SKM-1 treated with dmso at 0.1 percent for 144 hours (cell line): ENCODE data around the gene SLC6A19.
A peak's percentile ranks its signal among the peaks of the same experiment; 100 is the strongest.

Source experiments
- DNase-seq: peaks from one replicate; lab custom pipeline; 2025; ENCODE audit not compliant: unreplicated experiment; lab: John Stamatoyannopoulos, UW

SLC6A19 gene

DNA sequence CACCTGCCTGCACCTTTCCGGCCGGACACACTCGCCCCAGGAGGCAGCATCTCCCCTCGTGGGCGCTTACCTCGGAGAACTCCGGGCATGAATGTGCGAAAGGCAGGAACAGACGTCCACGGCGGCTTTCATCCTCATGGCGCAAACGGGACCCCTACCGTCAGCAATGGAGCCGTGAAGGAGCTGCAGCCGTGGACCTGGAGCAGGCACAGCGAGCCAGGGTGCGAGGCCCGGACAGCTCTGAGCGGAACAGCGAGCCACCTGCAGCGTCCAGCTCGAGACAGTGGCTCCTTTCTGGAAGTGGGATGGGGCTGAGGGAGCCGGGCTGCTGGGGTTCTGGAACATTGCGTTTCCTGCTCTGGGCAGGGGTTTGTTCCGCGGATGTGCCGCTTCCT, 7.8 kb upstream of the SLC6A19 start:
- DNase-seq = no peak

DNA sequence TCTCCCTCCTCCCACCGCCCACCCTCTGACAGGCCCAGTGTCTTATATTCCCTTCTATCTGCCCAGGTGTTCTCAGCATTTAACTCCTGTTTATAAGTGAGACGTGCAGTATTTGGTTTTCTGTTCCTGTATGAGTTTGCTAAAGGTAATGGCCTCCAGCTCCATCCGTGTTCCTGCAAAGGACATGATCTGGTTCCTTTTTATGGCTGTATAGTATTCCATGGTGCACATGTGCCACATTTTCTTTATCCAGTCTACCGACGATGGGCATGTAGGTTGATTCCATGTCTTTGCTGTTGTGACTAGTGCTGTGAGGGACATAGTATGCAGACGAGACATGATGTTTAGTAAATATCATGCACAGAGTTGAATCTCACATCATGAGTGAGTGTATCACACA, 7.0 kb upstream of the SLC6A19 start:
- DNase-seq = no peak

DNA sequence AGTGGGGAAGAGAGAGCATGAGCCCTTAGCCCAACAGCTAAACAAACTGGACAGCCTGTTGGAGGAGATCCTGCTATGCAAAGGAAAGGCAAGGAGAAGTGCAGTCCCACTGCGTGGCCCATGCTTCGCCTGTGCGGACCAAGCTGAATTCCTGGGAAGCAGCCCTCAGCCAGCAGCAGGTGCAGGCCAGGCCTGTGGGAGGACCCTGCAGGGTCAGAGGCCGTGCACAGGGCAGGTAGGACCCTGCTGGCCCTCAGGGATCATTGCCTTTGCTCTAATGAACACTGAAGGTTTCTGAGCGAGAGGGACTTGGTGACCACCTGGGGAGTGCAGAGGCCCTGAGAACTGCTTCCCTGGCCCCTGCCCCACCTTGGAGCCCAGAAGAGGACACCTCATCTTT, 6.0 kb upstream of the SLC6A19 start:
- no peak for DNase-seq

DNA sequence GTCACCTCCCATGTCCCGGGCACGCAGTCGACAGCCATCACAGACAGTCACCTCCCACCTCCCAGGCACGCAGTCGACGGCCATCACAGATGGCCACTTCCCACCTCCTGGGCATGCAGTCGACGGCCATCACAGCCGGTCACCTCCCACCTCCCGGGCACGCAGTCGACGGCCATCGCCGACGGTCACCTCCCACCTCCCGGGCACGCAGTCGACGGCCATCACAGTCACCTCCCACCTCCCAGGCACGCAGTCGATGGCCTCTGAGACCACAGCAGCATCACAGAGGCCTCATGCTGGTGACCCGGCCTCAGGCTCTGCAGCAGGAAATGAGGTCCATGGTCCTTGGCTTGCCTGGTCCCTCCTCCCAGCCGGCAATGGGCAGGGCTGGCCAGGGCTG, 5.5 kb upstream of the SLC6A19 start:
- no peak for DNase-seq

DNA sequence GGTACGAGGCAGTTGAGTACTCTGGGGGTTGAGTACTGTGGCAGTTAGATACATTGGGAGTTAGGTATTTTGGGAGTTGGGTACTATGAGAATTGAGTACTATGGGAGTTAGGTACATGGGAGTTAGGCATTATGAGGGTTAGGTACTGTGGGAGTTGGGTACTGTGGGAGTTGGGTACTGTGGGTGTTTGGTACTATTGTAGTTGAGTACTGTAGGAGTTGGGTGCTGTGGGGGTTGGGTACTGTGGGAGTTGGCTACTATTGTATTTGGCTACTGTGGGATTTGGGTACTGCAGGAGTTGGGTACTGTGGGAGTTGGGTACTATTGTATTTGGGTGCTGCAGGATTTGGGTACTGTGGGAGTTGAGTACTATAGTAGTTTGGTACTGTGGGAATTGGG, 4.8 kb upstream of the SLC6A19 start:
- no peak for DNase-seq

DNA sequence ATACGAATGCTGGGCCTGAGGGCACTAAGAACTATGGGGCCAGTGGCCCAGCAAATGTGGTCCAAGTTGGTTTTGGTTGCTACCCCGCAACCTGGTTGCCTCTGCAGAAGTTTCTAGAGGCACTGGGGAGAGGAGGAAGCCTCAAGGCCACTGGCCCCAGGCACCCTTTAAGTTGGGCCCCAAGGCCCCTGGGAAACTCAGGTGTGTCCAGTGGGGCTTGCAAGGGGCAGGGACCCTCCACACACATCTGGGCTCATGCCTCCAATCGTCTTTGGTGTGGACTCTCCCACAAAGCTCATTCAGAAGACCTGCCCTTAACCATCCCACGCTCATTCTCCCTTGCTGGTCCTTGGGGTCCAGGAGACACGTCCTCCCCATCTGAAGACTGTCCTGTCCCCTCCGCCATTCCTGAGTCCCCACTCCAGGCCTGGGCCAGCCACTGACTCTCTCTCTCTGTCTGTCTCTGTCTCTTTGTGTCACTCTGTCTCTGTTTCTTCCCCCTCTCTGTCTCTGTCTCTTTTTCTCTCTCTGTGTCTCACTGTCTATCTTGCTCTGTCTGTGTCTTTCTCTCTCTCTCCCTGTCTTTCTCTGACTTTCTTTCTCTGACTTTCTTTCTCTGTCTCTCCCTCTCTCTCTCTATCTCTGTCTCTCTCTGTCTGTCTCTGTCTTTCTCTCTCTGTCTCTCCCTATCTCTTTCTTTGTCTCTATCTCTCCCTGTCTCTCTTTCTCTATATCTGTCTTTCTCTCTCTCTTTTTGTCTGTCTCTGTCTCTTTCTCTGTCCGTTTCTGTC, 3.3 kb upstream of the SLC6A19 start:
- DNase-seq = no peak

DNA sequence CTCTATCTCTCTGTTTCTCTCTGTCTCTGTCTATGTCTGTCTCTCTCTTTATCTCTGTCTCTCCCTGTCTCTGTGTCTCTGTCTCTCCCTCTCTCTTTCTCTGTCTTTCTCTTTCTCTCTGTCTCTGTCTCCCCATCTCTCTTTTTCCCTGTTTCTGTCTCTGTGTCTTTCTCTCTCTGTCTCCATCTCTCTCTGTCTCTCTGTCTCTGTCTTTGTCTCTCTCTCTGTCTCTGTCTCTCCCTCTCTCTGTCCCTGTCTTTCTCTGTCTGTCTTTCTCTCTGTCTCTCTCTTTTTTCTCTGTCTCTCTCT, 2.1 kb upstream of the SLC6A19 start:
- DNase-seq = no peak

DNA sequence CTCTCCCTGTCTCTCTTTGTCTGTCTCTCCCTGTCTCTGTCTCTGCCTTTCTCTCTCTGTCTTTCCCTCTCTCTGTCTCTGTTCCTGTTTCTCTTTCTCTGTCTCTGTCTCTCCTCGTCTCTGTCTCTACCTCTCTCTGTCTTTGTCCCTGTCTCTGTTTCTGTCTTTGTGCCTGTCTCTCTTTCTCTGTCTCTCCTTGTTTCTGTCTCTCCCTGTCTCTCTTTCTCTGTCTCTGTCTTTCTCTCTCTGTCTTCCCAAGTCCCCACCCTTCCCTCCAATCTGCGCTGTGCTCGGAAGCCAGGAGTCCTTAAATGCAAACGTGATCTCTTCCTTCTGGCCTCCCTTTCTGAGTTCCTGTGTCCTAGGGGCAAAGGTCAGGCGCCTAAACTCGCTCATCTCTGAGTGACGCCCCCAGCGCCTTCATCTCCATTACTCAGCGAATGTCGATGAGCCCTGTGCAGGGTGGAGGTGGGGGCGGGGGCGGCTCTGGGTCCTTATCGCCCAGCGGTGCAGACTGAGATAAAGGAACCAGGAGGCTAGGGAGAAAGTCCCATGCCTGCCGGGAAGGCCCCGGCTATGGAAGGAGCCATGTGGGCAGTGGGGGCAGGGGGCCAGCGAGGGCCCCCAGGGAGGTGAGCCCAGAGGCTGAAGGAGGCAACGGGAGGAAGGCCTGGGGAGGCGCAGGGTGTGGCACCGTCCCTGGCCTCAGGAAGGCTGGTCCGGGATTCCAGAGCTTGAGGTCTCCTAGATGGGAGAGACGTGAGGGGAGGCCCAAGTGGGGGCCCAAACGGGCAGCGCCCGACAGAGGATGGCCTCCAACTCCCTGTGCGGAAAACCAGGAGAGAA, 1.5 kb upstream of the SLC6A19 start:
- DNase-seq = no peak

DNA sequence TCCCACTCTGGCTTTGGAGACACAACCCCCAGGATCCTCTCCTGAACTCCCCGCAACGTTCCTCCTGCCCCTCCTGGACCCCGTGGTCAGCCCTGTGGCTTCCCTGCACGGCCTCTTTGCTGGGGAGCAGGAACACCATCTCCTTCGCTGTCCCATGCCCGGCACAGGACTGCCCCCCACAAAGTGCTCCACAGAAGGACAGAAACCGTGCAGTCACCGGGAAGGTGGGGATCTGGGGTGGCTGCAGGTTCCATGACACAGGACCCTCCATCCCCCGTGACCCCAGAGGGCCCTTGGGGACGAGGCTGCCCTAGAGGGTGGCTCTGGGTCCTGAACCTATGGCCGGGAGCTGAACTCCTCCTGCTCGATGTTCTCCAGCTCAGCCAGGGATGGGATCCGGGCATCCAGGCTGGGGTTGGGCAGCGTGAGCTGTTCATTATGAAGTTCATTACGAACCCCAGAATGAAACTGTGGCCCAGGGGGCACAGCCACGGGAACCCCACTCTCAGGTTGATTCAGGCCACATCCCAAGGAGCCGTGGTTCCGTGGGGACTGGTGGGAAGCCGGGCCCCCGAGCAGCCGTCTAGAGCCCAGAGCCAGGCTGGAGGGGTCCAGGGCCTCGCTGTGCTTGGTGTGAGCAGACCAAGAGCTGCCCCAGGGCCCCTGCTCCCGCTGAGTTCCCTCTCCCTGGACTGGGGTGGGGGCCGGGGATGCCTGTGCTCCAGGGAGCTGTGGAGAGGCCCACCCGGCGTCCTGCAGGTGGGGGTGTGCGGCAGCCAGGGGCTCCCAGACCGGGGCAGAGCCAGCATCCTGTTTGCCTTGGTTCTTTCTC, 684 bp upstream of the SLC6A19 start:
- DNase-seq = no peak

DNA sequence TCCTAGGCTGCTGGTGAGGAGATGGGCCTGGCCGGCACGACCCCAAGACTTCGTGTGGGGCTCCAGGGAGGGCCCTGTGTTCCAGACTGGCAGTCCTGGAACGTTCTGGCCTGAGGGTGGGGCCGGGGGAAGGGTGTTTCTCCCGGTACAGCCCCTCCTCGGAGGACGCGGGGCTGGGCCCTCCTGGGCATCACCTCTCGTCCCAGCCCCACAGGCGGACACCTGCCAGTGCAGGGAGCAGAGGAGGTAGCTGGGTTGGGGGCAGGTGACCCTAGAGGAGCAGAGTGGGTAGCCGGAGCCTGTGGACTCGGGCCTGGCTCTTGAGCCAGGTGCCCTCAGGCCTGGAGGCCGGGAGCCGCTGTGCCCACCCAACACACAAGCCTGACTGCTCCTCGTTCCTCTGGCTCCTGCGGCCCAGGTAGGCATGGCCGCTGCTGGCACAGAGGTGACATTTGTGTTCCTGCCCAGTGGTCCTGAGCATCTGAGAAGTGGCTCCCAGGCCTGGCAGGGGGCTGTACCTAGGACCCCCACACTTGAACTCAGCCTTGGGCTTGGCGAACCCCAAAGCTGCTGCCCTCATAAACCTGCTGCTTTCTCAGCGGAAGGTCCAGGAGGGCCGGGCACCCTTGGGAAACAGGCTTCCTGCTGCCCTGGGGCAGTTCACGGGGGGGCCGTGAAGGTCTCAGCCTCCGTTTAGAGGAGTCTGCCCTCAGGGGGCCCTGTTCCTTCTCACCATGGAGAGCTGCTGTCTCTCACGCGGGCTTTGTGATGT, 817 bp downstream of the SLC6A19 start:
- no peak for DNase-seq

DNA sequence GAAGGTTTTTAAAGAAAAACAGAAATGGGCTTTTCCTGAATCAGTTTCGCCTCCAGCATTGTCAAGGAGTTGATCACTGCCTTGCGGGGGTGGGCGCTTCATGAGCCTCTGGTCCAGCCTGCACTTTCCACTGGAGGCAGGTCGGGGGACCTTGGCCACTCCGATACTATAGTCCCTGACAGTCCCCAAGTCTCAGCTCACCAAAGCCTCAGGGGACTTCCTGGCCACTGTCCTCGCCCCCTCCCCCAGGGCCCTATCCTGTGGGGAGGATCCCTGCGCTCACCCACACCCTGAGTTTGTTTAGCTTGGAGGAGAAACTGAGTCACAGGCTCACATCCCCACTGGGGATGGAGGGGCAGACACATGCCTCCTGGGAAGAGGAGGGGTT, 1.4 kb downstream of the SLC6A19 start:
- no peak for DNase-seq

DNA sequence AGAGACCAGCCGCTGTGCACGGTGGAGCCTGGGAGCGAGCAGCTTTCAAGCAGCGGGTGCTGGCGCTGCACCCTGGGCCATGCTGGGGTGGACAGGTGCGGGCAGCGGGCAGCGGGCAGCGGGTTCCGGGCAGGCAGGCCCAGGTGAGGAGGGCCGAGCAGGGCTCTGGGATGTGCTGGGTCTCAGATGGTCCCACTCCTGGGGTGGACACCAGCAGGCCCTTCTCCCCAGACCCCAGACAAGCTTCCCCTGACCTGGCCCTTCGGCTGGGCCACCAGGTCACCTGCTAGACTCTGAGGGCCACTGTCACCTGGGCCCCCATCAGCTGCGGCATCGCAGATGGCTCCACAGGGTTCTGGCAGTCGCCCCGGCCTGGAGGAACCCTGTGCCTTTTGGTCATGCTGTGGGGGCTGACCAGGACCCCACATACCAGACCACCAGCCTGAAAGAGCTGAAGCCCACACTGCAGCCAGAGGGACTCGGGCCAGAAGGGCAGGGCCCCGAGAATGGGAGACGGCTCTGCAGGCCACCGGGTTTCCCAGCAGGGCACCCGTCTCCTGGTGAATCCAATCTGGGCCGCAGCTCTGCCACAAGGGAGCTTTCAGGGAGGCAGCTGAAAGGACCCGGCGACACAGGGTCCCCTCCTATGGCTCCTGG, 2.0 kb downstream of the SLC6A19 start:
- no peak for DNase-seq

DNA sequence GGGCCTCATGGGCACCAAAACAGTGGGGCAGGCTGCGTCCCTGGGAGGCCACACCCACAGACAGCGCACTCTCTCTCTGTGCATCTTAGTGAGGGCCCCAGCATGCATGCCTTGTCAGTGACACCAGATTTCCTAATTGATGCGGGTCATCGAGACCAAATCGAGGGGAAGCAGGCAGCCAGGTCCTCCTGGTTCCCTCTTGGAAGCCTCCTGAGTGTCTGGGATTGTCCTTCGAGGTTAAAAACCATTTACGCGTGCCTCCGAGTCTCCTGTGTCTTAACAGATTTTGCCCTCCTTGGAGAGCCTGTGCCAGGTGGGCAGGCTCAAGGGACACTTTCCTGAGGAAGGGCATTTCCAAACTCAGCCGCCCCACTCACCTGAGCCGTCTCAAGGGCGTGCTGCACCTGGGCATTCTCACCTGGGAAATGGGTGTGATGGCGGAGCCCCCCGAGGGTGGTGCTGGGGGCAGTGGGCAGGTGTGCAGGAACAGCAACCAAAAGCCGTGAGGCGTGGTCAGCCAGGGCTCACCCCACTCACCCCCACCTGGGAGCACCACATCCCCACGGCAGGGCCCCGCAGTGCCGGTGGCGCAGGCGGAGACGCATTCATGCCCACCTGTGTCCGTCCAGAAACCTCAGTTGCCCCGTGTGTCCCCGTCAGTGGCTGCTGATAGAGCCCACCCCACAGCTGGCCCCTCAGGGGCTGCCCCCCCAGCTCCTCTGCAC, 2.7 kb downstream of the SLC6A19 start:
- DNase-seq = no peak

DNA sequence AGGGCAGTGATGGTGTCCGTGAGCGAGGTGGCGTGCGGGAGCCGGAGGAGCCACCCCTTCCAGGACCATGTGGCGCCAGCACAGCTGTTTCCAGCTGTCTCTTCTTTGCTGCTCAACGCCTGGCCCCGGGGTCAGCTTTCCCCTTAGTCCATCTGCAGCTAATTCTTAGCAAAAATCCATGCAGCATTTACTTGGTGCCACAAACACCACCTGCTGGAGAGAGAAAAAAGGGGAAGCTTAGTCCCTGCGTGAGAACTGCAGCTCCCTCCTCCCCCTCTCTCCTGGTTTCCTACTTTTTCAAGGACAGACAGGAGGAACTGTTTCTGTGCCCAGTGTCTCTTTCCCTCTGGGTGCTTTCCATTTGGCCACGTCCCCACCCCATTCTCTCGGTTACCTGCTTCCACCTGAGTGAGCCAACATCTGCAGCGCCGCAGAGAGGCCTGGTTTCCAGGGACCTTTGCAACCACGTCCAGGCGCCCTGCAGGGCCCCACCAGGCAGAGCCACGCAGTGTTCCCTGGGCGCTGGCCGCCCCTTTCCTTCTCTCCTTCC, 3.4 kb downstream of the SLC6A19 start:
- peak; percentile 21 for DNase-seq

DNA sequence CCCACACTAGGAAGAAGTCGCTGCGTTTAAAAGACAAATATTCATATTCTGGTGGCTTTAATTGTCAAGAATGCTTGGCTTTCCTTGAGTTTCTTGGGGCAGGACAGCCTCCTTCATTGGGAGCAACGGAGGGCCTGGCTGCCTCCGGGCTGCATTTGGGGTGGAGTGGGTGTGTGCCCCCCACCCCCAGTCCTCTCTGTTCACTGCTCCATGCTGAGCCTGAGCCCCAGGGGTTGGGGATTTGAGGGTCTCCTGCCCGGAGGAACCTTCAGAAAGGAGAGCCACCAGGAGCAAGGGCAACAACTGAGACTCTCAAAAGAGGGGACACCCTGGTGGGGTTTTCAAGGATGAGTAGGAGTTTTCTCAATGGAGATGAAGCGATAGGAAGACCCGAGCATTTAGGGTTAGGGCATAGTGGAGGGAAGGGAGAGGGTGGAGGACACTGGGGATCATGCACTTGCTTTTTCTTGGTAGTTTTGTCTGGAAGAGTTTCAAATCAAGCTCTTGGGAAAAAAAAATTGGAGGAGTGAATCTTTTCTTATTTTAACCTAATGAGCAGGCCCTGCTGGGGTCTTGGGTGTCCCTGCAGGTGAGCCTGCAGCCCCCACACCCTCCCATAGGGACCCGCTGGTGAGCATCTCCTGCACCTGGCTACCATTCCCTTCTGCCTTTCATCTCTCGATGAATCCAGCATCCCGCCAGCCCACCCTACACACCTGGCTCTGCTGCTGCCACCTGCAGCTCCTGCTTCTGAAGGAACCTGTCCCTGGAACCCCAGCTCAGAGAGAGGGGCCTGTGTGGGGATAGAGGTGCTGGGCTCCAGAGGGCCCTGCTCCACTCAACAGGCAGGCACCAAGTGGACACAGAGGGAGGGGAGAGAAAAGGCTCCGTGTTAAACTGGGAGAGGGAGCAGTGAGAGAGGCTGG, 4.1 kb downstream of the SLC6A19 start:
- peak; percentile 63 for DNase-seq

DNA sequence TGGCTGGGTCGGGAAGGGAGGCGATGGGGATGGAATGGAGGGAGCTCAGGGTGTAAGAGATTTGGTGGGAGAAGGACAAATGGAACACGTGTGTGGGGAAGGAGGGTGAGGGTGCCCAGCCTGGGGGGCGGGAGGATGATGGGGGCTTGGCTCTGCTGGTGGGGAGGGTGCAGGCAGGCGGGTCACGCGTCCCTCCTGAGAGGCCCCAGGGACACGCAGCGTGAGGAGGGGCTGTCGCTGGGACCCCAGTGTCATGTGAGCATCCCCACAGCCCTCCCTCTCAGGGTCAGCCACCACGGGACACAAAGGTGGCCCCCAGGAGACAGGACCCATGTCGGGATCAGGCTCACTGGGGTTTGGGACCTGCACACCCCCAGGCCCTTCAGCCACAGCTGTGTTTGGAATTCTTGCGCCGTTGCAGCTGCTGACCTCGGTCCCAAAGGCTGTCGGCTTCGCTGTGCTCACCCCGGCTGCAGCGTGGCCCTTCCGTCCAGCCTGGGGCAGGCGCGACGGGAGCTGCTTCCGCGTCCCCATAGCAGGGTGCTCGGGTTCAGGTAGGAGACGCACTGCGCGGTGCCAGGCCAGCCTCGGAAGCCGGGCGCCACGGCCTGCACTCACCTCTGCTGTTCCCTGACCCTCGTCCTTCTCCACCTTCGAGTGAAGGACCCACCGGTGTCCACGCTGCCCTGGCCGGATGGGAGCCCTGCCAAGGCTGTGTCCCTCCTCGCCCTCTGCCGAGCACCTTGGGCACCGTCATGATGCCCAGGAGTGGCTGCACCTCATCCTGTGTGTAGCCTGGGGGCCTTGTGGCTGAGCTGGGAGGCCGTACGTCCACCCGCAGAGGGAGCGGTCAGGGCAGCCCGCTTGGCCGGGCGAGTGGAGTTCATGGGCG, 5.4 kb downstream of the SLC6A19 start:
- no peak for DNase-seq

DNA sequence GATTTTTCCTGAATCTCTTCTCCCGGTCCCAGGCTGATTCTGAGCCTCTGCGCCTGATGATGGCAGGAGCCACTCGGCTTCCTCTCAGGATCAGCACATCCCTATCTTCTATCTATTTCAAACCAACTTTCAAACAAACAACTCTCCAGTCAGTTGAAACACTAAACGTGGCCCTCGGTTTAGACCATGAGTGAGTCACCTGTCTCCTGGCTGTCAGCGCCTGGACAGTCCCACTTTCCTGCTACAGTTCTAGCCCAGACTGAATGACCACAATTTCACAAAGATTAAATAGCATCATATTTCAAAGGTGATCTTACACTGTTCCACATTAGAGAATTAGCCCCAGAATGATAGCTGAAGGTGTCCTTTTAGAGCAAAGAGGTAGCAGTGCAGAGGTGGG, 6.2 kb downstream of the SLC6A19 start:
- no peak for DNase-seq
